Measurements from ENCODE around the gene ZNF526.
"Not testable (repeated sequence)": the region's sequence is repeated elsewhere in the genome, so short reads cannot be mapped to it uniquely, and the experiment has no call there.

ZNF526 gene

DNA sequence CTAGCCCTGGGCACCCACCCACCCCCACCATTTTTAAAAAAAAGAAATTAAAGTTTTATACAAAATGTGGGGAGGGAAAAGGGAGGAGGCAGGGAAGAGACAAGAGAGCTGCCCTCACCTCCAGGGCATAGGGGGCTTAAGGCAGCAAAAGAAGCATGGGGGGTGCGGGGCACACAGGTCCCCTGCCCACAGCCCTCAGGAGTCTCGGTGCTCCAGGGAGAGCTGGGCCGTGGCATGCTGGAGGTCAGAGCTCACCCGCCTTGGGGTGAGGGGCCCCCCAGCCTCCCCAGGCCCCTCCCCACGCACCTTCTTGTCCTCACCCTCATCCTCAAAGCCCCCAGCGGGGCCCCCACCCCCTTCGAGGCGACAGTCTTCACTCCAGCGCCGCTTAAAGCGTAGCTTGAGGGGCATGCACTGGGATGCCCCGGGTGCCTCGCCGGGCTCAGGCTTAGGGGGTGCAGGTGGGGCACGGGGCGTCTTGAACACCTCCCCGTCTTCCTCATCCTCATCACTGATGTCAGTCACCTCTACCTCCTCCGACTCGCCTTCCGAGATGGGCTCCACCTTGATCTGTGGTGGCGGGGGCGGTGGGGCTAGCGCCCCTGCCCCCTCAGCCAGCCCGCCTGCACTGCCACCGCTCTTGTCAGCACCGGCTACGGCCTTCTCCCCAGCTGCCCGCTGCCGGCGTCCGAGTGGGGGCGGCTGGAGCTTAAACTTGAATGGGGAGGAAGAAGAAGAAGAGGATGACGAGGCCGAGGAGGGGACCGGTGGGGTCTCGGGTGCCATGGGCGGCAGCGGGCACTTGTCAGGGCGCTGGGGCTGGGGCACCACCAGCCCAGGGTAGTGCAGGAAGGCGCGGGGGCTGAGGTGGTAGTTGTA is 28.4 kb downstream of the ZNF526 start:
- no peak for DNase-seq

DNA sequence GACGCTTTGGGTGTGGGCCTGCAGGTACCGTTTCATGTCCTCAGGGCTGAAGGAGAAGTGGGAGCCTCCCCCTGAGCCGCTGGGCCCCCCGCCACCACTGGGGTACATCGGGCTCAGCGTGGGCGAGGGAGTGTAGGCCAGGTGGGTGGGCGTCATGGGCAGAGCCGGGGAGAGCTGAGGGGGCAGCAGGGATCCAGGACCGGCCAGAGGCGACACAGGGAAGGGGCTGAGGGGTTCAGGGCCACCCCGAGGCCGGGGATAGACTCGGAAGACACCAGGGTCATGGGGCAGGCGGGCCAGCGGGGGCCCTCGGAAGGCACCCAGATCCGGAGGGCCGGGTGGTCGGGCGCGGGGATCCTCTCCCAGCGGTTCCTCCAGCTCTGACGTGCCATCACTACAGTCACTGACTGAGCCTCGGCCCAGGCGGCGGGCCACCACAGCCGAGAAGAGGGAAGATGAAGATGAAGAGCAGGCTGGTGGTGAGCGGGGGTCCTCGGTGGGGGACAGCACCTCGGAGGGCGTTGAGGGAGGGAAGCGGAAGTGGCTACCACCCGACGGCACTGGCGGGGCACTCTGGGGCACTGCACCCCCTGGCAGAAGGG is 29.1 kb downstream of the ZNF526 start:
- no peak for DNase-seq

DNA sequence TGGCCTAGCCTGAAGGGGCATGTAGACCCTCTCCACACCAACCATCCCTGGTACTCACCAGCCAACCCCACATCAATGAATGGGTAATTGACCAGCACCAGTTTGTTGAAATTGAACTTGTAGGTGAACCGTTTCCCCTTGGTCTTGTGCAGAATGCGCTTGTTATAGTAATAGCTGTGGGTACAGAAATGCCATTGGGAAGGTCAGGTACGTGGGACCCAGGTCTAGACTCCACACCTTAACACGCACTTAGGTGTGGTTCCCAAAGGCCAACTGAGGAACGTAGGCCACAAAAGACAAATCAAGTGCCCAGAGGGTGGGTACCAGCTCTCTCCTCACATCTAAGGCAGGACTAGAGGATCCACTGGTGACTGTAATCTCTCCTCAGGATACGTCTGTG is 29.7 kb downstream of the ZNF526 start:
- DNase-seq = no peak

DNA sequence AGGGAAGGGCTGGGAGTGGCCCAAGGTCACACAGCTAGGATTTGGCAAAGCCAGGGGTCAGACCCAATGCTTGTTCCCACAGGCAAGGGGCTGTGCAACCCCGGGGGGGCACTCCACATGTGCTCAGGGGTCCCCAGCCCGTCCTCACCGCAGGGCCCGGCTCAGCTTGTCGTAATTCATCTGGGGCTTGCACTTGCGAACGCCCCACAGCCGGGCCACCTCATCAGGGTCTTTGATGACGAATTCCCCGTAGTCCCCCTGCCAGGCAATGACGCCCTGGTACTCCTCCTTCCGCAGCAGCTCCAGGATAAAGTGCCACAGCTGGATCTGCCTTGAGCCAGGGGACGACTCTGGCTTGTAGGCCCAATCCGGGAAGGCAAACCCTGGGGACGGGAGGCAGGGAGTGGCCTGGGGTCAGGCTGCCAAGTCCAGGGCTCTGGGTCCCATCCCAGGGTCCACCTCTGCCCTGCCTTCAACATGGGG is 30.1 kb downstream of the ZNF526 start:
- DNase-seq = no peak

DNA sequence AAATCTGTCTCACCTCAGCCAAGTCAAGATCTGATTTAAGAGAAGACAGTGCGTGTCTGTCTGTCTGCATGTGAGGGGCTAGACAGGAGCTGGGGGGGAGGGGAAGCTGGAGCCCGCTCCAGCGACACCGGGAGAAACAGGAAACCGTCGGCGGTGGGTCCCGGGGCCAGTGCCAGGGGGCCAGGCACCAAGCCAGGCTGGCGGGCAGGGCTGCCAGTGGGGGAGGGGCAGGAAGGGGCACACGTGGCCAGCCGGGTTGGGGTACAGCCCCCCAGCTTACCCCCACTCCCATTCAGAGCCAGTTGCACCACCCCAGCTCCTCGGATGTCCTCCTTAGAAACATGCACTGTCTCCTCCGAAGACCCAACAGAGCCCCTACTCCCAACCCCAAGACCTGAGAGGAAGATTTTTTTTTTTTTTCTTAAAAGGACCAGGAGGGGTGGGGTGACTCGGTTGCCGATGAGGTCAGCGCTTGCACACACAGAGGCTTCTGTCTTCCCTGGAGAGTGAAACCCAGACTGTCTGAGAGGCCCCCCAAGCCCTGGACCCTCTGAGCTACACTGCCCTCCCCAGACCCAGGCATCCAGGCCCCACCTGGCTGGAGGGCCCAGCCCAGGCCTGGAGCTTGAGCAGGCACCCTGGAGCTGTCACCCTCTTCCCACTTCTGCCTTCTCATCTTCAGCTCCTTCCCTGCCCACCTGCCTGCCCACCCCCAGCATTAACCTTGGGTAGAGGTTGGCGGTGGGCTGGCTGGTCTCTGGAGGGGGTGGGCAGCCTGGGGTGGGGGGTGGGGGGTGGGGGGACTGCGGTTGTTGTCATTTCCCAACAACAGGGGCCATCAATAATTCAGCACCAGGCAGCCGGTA is 30.8 kb downstream of the ZNF526 start:
- DNase-seq = peak; percentile 40

DNA sequence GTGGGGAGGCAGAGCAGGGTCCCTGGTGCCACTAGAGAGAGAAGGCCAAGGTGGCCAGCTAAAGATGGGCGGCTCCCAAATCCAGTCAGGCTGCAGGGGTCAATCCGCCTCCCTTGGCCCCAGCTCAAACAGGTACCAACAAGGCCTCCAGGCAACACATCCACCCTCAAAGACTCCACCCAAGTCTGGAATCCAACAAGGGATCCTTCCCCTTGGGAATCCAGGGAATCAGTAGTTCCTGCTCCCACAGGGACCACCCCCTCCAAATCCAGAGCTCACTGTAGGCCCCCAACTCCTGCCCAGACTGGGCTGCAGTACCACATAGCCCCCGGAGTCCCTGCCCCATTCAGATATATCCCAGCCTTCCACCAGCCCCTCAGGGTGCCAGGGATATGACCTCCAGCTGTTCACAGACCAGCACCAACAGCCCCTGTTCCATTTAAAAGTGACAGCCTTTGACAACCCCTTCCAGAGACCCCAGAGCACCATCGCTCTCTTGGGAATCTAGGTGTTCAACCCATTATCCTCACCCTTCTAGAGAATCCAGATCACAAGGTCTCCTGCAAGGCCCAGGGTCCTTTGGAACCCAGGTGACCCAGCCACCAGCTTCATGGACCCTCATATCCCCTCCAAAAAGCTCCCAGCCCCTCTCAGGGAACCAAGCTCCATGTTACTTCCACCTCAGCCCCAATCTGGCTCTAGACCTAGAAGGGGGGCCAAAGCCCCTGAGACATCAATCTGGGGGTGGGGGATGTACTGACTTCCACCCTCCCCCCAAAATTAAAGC is 31.7 kb downstream of the ZNF526 start:
- no peak for DNase-seq

DNA sequence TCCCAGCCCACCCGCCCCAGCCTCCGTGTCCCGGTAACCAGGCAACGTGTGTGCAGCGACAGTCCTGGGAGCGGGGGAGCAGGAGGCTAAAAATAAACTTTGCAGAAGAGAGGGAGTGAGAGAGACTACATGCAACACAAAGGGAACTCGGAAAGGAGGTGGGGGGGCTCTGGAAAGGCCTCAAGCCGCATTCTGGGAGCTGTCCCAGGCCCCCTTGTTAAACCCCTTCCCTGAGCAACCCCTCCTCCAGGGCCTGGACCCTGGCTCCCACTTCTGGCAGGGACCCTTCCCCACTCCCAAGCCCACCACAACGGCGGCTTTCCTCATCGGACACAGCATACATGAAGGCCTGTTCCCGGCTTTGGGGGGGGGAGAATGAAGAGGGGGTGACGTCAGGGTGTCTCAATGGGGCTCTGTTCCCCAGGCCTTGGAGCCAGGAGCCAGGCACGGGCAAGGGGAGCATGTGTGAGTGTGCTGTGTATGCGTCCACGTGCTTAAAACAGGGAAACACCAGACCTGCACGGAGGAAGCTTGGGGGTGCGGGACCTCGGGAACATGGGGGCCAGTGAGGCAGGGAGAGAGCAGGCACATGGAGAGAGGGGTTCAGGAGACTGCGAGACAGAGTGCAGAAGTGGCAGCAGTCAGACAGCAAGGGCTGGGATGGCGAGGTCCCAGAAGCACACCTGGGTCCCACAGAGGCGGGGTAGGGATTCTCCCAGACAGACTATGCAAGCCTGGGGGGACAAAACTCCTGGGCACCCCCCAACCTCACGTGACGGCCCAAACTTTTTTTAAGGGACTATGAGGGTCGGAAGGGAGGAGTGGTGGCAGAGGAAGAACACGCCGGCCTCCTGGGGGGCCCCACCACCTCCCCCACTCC is 32.5 kb downstream of the ZNF526 start:
- peak; percentile 71 for DNase-seq

DNA sequence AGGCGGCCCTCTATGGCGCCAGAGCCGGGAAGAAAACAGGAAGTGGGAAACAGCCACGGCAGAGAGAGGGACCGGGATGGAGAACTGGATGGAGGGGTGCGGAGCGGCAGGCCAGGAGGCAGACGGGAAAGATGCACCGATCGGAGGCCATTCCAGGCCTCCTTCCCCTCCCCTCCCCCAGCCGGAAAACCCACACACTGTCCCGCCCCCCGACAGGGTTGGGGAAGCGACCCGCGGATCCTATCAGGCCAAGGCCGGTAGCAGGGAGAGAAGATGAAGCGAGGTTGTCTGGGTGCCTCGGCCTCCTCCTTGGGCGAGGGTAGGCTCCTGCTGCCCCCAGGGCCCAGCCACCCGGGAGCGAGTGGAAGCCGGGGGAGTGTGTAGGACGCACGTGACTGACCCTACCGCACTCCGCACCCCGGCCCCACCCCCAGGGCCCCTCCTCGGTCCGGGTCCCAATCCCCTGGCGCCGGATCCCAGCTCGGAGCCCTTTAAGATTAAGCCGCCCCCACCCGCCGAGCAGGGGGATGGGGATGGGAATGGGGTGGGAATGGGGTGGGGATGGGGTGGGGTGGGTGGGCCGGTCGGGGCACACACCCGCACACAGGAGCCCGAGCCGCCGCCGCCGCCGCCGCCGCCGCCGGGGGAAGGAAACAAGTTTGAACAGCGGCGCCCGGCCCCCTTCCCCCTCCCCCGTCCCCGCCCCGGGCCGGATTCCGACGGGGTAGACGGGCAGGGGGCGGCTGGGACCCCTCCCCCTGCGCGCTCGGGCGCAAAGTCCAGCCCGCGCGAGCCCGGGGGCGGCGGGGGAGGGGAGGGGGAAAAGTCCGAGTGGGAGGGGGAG is 33.4 kb downstream of the ZNF526 start:
- DNase-seq = peak; percentile 68

DNA sequence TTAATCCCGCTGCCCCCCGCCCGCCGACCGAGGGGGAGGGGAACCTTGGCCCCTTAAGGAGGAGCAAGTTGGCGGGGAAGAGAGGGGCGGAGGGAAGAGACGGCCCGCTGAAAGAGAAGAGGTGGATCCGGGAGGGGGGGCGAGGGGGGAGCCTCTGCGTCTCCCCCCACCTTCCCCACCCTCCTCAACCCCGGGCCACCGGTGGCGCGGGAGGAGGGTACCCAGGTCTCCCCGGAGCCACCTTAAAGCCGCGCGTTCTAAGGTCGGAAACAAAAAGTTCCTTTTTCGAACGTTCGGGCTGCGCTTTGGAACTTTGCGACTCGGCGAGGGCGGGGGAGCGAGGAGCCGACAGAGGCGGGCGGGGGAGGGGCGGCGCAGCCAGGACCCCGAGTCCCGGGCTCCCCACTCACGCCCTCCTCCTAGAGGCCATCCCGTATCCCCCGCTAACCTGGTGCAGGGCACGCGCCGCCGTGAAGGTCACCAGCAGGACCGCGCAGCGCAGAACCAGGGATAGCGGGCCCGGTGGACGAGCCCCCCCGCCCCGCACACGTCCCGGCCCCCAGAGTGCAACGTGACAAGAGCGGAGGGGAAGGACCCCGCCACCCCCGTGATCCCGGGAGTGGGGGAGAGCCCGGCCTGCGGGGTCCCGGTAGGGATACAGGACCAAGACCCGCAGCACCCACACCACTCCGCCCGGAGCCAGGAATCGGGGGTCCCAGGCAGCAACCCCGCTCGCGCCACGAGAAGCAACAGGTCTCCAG is 34.2 kb downstream of the ZNF526 start:
- DNase-seq = peak; percentile 65

DNA sequence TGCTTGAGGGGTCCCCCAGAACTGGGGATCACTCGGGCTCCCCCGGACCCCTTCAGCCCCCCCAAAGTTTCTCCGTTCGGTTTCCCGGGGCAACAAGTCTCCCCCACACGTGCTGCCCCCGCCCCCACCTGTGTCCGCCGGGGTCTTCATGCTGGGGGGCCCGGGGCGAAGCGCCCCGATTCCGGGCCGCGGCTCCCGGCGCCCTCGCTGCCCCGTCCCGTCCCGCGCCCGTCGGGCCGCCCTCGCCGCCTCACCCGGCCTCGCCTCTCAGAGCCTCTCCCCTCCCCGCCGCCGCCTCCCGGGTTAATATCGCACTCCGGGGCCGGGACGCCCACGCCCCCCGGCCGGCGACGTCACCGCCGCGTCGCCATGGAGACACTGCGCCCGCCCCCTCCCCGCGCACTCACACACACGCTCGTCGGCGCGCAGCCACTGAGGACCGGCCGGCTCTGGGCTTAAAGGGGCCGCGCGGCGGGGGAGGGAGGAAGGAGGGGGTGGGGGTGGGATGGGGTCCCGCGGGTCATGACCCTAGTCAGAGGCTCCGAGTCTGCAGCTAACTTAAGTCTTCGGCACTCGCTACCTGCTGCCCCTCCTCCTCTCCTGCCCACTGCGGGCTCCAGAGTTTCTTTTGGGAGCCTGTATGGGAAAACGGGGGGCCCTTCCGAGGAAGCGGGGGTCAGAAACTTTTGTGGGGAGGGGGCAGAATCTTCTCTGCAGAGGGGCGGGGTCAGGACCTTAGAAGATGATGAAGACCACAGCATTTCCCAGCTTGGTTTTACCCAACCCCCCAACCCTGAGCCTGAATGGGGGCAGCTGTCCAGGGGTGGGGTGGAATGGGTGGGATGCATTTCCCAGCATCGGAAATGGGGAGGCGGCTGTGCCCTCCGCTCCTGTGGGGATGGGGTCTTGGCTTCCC is 35.0 kb downstream of the ZNF526 start, which contains the start of gene ERF:
Gene ERF (minus strand): TSS at position 279 of the 916 bp plus-strand sequence. CDS start 129 bp downstream, at position 150.
- peak; percentile 90 for DNase-seq

DNA sequence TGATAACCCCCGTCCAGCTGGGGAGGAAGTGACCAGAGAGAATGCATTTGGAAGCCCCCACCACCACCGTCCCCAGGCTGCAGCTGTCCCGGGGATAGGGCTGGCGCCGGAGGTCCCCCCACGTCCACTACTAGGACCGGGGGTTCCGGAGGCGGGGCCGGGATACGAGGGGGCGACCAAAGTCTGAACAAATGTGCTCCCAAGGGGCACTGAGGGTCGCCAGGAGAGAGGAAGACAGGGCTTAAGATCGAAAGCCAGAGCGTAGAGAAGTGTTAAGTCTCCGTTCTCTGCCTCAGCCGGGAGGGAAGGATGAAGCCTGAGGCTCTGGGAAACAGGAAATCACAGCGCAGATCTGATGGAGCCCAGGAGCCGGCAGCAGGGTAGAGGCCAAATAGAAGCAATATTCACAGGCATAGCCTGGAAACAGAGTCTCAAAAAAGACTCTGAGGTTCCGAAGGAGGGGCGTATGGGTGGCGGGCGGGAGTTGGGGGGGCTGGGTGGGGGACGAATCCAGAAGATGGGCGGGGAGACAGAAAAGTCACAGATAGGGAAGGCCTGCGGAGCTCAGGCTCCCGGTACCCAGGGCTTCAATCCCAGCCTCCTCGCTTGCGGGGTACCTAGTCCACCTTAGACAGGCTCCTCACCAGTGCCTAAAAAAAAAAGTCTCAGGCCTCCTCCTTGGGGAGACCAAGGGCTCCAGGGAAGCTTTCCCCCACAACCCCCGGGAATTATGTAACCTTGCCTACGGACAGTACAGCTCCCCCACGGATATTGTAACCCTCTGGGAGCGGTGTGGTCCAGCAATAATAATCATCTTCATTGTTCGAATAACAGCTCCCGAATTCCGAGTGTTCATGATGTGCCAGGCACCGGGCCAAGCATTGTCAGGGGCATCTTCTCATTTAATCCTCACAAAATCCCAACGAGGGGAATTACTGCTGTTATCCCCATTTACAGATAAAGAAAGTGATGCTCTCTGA is 35.9 kb downstream of the ZNF526 start:
- peak; percentile 70 for DNase-seq

DNA sequence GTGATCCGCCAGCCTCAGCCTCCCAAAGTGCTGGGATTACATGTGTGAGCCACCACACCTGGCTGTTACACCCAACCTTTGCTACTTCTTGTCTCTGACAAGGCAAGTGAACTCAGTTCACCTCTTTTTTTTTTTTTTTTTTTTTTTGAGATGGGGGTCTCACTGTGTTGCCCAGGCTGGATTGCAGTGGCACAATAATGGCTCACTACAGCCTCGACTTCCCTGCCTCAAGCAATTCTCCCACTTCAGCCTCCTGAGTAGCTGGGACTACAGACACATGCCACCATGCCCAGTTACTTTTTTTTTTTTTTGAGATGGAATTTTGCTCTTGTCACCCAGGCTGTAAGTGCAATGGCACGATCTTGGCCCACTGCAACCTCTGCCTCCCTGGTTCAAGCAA is 37.7 kb downstream of the ZNF526 start:
- DNase-seq = not testable (repeated sequence)

DNA sequence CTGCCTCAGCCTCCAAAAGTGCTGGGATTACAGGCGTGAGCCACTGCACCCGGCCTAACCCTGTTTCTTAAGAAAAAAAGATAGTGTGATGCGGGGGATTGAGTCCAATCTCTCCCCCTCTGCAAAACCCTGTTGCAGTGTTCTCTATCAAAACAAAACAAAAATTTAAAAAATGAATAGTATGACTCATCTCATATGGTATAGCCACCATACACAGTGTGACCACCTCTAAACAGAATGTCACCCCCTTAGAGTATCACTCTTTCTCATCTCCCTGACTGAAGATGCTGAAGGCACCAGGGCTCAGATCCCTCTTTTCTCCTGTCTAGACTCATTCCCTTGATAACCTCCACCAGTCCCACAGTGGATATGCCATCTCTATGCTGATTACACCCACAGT is 41.7 kb downstream of the ZNF526 start:
- no peak for DNase-seq

DNA sequence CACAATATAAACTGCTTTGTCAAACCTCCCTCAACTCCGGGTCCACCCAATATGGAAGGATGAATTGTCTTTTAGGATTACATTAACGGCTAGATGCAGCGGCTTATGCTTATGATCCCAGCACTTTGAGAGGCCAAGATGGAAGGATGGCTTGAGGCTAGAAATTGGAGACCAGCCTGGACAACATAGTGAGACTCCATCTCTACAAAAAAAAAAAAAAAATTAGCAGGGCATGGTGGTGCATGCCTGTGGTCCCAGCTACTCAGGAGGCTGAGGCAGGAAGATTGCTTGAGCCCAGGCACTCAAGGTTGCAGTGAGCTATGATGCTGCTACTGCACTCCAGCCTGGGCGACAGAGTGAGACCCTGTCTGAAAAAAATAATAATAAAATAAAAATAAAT is 46.0 kb downstream of the ZNF526 start:
- not testable (repeated sequence) for DNase-seq

DNA sequence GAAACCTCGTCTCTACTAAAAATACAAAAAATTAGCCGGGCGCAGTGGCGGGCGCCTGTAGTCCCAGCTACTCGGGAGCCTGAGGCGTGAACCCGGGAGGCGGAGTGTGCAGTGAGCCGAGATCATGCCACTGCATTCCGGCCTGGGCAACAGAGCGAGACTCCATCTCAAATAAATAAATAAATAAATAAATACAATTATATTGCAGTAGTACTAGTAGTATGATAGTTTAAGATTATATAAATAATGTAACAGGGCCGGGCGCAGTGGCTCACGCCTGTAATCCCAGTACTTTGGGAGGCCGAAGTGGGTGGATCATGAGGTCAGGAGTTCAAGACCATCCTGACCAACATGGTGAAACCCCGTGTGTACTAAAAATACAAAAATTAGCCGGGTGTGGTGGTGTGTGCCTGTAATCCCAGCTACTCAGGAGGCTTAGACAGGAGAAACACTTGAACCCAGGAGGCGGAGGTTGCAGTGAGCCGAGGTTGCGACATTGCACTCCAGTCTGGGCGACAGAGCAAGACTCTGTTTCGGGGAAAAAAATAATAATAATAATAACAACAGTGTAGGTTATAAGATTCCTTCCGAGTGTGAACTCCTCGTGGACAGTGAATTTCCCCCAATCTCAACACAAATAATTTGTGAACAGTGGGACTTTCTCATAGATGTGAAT is 47.0 kb downstream of the ZNF526 start:
- not testable (repeated sequence) for DNase-seq

DNA sequence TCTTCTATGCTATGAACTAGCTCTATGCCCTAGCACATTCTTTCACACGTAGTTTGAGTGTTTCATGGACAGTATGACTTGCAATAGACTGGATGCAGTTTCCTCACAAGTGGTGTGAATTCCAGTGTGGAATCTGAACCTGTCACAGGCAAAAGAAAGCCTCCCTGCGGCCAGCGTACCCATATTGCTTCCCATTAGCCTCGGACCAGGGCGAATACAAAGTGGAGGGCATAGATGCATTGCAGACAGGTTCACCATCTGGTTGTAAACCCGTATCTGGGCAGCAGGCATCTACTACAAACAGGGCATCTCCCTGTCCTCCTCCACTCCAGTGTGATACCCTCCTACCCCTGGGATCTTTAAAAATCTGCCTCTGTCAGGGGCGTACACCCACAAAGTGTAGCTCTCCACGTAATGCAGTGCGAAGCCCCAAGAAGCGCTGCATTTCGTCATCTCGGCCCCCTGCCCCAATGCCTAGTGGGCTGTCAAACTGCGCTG is 47.6 kb downstream of the ZNF526 start:
- DNase-seq = no peak
